ENCODE results near the gene DLEC1. TPM values are rescaled to one million over a fixed set of nuclear protein-coding genes. Genes with fewer than 3 reads are reported as not detected.
A peak's percentile ranks its signal among the peaks of the same experiment; 100 is the strongest.

Gene DLEC1
- total and polyA plus RNA-seq, 9 of the 15 experiments (the other 6 are each of a cell fraction or from before 2014, with no cell fraction given) = 0.07 to 0.08 TPM; not detected in 7

DNA sequence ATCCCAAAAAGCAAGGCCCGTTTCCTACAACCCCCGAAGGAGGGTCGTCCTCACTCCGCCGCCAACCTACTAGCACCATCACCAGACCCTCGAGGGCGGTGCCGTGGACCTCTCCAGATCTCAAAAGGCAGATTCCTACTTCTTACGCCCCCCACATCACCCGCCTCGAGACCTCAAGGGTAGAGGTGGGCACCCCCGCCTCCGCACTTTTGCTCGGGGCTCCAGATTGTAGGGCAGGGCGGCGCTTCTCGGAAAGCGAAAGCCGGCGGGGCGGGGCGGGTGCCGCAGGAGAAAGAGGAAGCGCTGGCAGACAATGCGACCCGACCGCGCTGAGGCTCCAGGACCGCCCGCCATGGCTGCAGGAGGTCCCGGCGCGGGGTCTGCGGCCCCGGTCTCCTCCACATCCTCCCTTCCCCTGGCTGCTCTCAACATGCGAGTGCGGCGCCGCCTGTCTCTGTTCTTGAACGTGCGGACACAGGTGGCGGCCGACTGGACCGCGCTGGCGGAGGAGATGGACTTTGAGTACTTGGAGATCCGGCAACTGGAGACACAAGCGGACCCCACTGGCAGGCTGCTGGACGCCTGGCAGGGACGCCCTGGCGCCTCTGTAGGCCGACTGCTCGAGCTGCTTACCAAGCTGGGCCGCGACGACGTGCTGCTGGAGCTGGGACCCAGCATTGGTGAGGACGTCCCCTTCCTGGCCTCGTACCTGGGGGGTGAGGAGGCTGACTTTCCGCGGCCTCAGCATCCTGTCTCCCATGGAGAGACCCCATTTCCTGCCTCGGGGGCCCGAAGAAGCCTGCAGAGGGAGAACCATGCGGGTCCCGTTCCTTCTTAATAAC is 99.6 kb downstream of the DLEC1 start, which contains the start of gene MYD88 (continued):
- TF ChIP-seq, protein P1, sequence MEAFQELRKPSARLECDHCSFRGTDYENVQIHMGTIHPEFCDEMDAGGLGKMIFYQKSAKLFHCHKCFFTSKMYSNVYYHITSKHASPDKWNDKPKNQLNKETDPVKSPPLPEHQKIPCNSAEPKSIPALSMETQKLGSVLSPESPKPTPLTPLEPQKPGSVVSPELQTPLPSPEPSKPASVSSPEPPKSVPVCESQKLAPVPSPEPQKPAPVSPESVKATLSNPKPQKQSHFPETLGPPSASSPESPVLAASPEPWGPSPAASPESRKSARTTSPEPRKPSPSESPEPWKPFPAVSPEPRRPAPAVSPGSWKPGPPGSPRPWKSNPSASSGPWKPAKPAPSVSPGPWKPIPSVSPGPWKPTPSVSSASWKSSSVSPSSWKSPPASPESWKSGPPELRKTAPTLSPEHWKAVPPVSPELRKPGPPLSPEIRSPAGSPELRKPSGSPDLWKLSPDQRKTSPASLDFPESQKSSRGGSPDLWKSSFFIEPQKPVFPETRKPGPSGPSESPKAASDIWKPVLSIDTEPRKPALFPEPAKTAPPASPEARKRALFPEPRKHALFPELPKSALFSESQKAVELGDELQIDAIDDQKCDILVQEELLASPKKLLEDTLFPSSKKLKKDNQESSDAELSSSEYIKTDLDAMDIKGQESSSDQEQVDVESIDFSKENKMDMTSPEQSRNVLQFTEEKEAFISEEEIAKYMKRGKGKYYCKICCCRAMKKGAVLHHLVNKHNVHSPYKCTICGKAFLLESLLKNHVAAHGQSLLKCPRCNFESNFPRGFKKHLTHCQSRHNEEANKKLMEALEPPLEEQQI (IDR thresholded peaks at IDR 0.05) = no peak
- peak; percentile 61 for TF ChIP-seq ZNF431 (CRISPR knock-in tag; IDR thresholded peaks at IDR 0.05)
- TF ChIP-seq, protein P2, sequence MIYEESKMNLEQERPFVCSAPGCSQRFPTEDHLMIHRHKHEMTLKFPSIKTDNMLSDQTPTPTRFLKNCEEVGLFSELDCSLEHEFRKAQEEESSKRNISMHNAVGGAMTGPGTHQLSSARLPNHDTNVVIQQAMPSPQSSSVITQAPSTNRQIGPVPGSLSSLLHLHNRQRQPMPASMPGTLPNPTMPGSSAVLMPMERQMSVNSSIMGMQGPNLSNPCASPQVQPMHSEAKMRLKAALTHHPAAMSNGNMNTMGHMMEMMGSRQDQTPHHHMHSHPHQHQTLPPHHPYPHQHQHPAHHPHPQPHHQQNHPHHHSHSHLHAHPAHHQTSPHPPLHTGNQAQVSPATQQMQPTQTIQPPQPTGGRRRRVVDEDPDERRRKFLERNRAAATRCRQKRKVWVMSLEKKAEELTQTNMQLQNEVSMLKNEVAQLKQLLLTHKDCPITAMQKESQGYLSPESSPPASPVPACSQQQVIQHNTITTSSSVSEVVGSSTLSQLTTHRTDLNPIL (CRISPR knock-in tag; IDR thresholded peaks at IDR 0.05) = no peak
- TF ChIP-seq KHSRP (IDR thresholded peaks at IDR 0.05) = no peak
- peak; percentile 19; the same call in 1 of the 2 replicates for TF ChIP-seq ZBTB17 (CRISPR knock-in tag; IDR thresholded peaks at IDR 0.05)
- TF ChIP-seq, protein P3, sequence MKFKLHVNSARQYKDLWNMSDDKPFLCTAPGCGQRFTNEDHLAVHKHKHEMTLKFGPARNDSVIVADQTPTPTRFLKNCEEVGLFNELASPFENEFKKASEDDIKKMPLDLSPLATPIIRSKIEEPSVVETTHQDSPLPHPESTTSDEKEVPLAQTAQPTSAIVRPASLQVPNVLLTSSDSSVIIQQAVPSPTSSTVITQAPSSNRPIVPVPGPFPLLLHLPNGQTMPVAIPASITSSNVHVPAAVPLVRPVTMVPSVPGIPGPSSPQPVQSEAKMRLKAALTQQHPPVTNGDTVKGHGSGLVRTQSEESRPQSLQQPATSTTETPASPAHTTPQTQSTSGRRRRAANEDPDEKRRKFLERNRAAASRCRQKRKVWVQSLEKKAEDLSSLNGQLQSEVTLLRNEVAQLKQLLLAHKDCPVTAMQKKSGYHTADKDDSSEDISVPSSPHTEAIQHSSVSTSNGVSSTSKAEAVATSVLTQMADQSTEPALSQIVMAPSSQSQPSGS (CRISPR knock-in tag; IDR thresholded peaks at IDR 0.05) = no peak
- 0 out of 2 replicates have a peak, but pooled peaks have one; percentile 64 for TF ChIP-seq ESRRA (IDR thresholded peaks at IDR 0.05; ENCODE audit: borderline replicate concordance, low read depth)
- no peak for TF ChIP-seq ELF2 (CRISPR knock-in tag; IDR thresholded peaks at IDR 0.05)
- TF ChIP-seq TAL1 (IDR thresholded peaks at IDR 0.05) = no peak
- TF ChIP-seq, protein P4, sequence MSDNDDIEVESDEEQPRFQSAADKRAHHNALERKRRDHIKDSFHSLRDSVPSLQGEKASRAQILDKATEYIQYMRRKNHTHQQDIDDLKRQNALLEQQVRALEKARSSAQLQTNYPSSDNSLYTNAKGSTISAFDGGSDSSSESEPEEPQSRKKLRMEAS (CRISPR knock-in tag; IDR thresholded peaks at IDR 0.05) = peak; percentile 79
- no peak for TF ChIP-seq ERF (CRISPR knock-in tag; IDR thresholded peaks at IDR 0.05)
- no peak for TF ChIP-seq NR4A1 (CRISPR knock-in tag; IDR thresholded peaks at IDR 0.05)
- TF ChIP-seq NR4A1 (tag; IDR thresholded peaks at IDR 0.05) = no peak
- peak; percentile 70; the same call in 1 of the 2 replicates for TF ChIP-seq ZBTB7A (IDR thresholded peaks at IDR 0.05; ENCODE audit: borderline replicate concordance, control insufficient read depth, low read depth, low read length)
- TF ChIP-seq, protein P5, sequence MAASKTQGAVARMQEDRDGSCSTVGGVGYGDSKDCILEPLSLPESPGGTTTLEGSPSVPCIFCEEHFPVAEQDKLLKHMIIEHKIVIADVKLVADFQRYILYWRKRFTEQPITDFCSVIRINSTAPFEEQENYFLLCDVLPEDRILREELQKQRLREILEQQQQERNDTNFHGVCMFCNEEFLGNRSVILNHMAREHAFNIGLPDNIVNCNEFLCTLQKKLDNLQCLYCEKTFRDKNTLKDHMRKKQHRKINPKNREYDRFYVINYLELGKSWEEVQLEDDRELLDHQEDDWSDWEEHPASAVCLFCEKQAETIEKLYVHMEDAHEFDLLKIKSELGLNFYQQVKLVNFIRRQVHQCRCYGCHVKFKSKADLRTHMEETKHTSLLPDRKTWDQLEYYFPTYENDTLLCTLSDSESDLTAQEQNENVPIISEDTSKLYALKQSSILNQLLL (CRISPR knock-in tag; IDR thresholded peaks at IDR 0.05; ENCODE audit: borderline replicate concordance) = no peak
